ENCODE results near the gene LBR. TPM values are rescaled to one million over a fixed set of nuclear protein-coding genes. Genes with fewer than 3 reads are reported as not detected.
A peak's percentile ranks its signal among the peaks of the same experiment; 100 is the strongest.

Gene LBR
- total and polyA plus RNA-seq, 4 donors = 37.2 to 60.0 (median 44.2) TPM

- Histone ChIP-seq H3K4me3 (ENCODE audit: low read depth, low read length) (no peak overlapping the region), H3K27ac (ENCODE audit: low read depth, low read length) (no peak overlapping the region), H3K36me3 (ENCODE audit: control insufficient read depth, insufficient read depth, low read length) (no peaks in the 10 kb centered on the region), H3K9me3 (ENCODE audit: control insufficient read depth, insufficient read depth, low read length) (no peaks in the 10 kb centered on the region), H3K27me3 (ENCODE audit: control insufficient read depth, insufficient read depth, low read length) (no peaks in the 10 kb centered on the region), H3K4me1 (ENCODE audit: control insufficient read depth, insufficient read depth, low read length) (peaks cover 3% of the 10 kb centered on the region)
- 81% methylated on average over 3 of the region's 5 CpGs for WGBS (ENCODE audit: insufficient coverage)
- peak in 2 of 6 donors; percentile 29 to 40 for DNase-seq (ENCODE audit: low read depth in 4 of 6, low spot score in 6 of 6)
These were observed 26.2 kb upstream of the LBR start for GRCh38 chr1:225453797-225454648.

- Histone ChIP-seq H3K9me3 (ENCODE audit: control insufficient read depth, insufficient read depth, low read length) (no peaks in the 10 kb centered on the region), H3K4me3 (ENCODE audit: low read depth, low read length) (no peak overlapping the region), H3K27me3 (ENCODE audit: control insufficient read depth, insufficient read depth, low read length) (no peaks in the 10 kb centered on the region), H3K4me1 (ENCODE audit: control insufficient read depth, insufficient read depth, low read length) (peaks cover 20% of the 10 kb centered on the region), H3K27ac (ENCODE audit: low read depth, low read length) (no peak overlapping the region), H3K36me3 (ENCODE audit: control insufficient read depth, insufficient read depth, low read length) (no peaks in the 10 kb centered on the region)
- WGBS (ENCODE audit: insufficient coverage) = 84% methylated on average over 25 of the region's 25 CpGs
- no peak for DNase-seq (ENCODE audit: low read depth in 4 of 6, low spot score in 6 of 6)
These were observed 24.1 kb upstream of the LBR start for GRCh38 chr1:225451840-225452515.

DNA sequence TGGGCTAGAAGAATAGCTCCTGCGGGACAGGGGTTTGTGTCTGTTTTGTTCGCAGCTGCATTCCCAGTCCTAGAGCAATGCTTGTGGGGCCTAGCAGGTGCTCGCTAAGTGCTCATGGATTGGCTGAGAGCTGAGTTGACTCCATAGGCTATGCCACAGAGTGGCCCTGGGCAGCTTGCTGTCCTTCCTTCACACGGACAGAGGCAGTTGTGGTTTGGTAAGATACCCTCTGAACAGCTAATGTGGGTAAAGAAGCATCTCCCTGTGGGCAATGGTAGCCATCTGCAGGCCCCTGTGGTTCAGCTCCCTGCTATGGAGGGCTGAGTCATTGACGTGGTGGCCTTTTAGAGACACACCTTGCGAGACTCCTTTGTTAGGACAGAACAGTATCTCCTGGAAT, 23.5 kb upstream of the LBR start:
- no peak overlapping the region for H3K27ac ChIP-seq (ENCODE audit: low read depth, low read length)
- H3K36me3 ChIP-seq (ENCODE audit: control insufficient read depth, insufficient read depth, low read length) = no peaks in the 10 kb centered on the region
- peaks cover 26% of the 10 kb centered on the region for H3K4me1 ChIP-seq (ENCODE audit: control insufficient read depth, insufficient read depth, low read length)
- WGBS (ENCODE audit: insufficient coverage) = 97% methylated on average over 3 of the region's 6 CpGs
- DNase-seq (ENCODE audit: low read depth in 4 of 6, low spot score in 6 of 6) = no peak
- H3K4me3 ChIP-seq (ENCODE audit: low read depth, low read length) = no peak overlapping the region
- no peaks in the 10 kb centered on the region for H3K9me3 ChIP-seq (ENCODE audit: control insufficient read depth, insufficient read depth, low read length)
- H3K27me3 ChIP-seq (ENCODE audit: control insufficient read depth, insufficient read depth, low read length) = no peaks in the 10 kb centered on the region

DNA sequence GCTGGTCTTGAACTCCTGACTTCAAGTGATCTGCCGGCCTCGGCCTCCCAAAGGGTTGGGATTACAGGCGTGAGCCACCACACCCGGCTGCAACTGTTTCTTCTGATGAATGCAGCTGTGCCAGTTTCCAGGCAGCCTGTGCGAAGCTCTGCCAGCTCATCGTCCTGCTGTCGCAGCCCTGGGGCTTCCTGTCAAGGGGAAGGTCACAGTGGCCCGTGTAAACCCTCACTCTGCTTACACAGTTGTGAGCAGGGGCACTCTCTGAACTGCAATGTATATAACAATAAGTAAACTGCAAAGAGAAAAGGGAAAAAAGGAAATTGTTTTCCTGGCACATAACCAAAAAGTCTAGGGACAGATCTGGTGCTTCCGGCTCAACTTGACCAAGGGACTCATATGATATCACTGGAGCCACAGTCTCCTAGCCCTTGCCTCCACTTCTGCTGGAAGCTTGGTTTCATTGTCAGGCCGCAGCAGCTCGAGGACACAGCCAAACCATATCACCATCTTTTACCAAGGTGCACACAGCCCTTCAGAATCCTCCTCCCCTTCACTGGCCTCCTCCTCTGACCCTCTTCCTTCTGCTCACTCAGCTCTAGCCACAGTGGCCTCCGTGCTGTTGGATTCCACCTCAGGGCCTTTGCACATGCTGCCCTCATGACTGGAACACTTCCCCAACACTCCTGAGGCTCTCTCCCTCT, 22.8 kb upstream of the LBR start:
- Histone ChIP-seq H3K4me3 (ENCODE audit: low read depth, low read length) (no peak overlapping the region), H3K36me3 (ENCODE audit: control insufficient read depth, insufficient read depth, low read length) (no peaks in the 10 kb centered on the region), H3K27me3 (ENCODE audit: control insufficient read depth, insufficient read depth, low read length) (no peaks in the 10 kb centered on the region), H3K27ac (ENCODE audit: low read depth, low read length) (no peak overlapping the region), H3K4me1 (ENCODE audit: control insufficient read depth, insufficient read depth, low read length) (peaks cover 30% of the 10 kb centered on the region), H3K9me3 (ENCODE audit: control insufficient read depth, insufficient read depth, low read length) (no peaks in the 10 kb centered on the region)
- 88% methylated on average over 11 of the region's 12 CpGs for WGBS (ENCODE audit: insufficient coverage)
- DNase-seq (ENCODE audit: low read depth in 4 of 6, low spot score in 6 of 6) = no peak

DNA sequence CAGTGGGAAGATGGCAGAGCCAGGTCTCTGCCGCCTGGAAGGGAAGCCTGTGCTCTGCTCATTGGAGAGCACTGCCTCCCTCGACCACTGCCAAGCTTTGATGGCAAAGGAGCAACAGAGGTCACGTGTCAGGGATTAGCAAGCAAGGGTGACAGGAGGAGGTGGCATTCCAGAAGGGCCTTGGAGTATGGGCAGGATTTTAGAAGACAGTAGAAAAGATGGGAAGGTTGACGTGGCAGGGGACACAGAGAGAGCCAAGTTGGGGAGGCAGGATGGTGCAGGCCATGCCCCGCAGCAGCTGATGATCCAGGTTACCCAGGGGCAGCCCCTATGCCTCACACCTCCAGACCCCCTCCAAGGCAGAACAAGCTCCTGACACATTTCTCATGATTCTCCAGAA, 21.9 kb upstream of the LBR start:
- Histone ChIP-seq H3K36me3 (ENCODE audit: control insufficient read depth, insufficient read depth, low read length) (no peaks in the 10 kb centered on the region), H3K27ac (ENCODE audit: low read depth, low read length) (no peak overlapping the region), H3K9me3 (ENCODE audit: control insufficient read depth, insufficient read depth, low read length) (no peaks in the 10 kb centered on the region), H3K4me3 (ENCODE audit: low read depth, low read length) (no peak overlapping the region), H3K27me3 (ENCODE audit: control insufficient read depth, insufficient read depth, low read length) (no peaks in the 10 kb centered on the region), H3K4me1 (ENCODE audit: control insufficient read depth, insufficient read depth, low read length) (peaks cover 30% of the 10 kb centered on the region)
- DNase-seq (ENCODE audit: low read depth in 4 of 6, low spot score in 6 of 6) = no peak
- WGBS (ENCODE audit: insufficient coverage) = 96% methylated on average over 4 of the region's 5 CpGs

DNA sequence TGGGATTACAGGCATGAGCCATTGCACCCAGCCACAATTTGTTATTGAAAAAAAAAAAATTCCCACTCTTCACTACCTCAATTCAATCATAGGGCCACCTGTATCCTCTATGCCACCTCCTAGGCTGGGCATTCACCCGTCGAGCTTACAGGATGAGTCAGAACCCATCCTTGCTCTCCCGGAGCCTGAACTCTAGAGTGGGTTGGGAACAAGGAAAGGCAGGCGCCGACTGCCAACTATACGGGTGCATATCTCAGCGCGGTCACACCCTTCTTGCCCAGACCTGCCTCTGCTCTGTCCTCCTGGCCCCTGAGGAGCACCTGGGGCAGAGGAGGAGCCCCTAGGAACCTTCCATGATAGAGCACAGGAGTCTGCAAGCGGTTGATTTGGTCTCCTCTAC, 21.4 kb upstream of the LBR start:
- Histone ChIP-seq H3K4me1 (ENCODE audit: control insufficient read depth, insufficient read depth, low read length) (peaks cover 30% of the 10 kb centered on the region), H3K4me3 (ENCODE audit: low read depth, low read length) (no peak overlapping the region), H3K27ac (ENCODE audit: low read depth, low read length) (no peak overlapping the region), H3K27me3 (ENCODE audit: control insufficient read depth, insufficient read depth, low read length) (no peaks in the 10 kb centered on the region), H3K9me3 (ENCODE audit: control insufficient read depth, insufficient read depth, low read length) (no peaks in the 10 kb centered on the region), H3K36me3 (ENCODE audit: control insufficient read depth, insufficient read depth, low read length) (no peaks in the 10 kb centered on the region)
- WGBS (ENCODE audit: insufficient coverage) = 98% methylated on average over 5 of the region's 9 CpGs
- no peak for DNase-seq (ENCODE audit: low read depth in 4 of 6, low spot score in 6 of 6)

DNA sequence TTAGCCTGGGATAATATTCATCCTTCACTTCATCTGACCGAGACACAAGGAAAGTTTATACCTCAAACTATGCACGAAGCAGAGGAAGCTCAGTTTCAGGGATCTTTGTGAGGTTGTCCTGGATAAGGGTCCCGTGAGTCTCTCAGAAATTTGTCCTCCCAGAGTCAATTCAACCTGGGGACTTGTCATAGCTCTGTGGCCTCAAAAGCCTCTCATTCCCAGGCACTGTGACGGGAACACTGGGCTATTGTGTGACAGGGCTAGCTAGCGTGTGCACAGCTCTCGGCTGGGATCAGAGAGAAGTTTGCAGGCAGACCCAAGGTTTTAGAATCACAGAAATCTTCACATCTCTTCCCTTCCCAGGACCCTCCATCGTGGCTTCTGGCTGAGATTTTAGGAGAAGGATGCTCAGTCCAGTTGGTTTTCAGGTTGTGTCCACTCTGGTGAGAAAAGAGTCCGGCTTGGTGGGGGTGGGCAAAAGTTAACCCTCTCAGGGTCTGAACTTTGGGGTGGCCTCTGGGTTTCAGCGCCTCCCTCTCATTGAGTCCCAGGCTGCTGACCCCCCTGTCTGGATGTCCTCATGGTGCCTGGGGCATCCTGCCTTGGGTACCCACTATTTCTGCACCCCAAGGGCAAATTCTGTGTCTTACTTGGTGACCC, 20.4 kb upstream of the LBR start:
- no peak for DNase-seq (ENCODE audit: low read depth in 4 of 6, low spot score in 6 of 6)
- no peaks in the 10 kb centered on the region for H3K36me3 ChIP-seq (ENCODE audit: control insufficient read depth, insufficient read depth, low read length)
- no peaks in the 10 kb centered on the region for H3K9me3 ChIP-seq (ENCODE audit: control insufficient read depth, insufficient read depth, low read length)
- H3K4me3 ChIP-seq (ENCODE audit: low read depth, low read length) = no peak overlapping the region
- peak overlapping the region; percentile 16 for H3K27ac ChIP-seq (ENCODE audit: low read depth, low read length)
- no peaks in the 10 kb centered on the region for H3K27me3 ChIP-seq (ENCODE audit: control insufficient read depth, insufficient read depth, low read length)
- 32% methylated on average over 5 of the region's 9 CpGs for WGBS (ENCODE audit: insufficient coverage)
- H3K4me1 ChIP-seq (ENCODE audit: control insufficient read depth, insufficient read depth, low read length) = peaks cover 31% of the 10 kb centered on the region

- H3K4me3 ChIP-seq (ENCODE audit: low read depth, low read length) = no peak overlapping the region
- DNase-seq (ENCODE audit: low read depth in 4 of 6, low spot score in 6 of 6) = peak in 2 of 6 donors; percentile 26 to 61
These were observed 19.8 kb upstream of the LBR start for GRCh38 chr1:225447650-225448089.

GRCh38 chr1:225446981-225447615, 19.3 kb upstream of the LBR start:
- Histone ChIP-seq H3K36me3 (ENCODE audit: control insufficient read depth, insufficient read depth, low read length) (no peaks in the 10 kb centered on the region), H3K27me3 (ENCODE audit: control insufficient read depth, insufficient read depth, low read length) (no peaks in the 10 kb centered on the region), H3K4me3 (ENCODE audit: low read depth, low read length) (no peak overlapping the region), H3K4me1 (ENCODE audit: control insufficient read depth, insufficient read depth, low read length) (peaks cover 36% of the 10 kb centered on the region), H3K27ac (ENCODE audit: low read depth, low read length) (peak overlapping the region; percentile 58), H3K9me3 (ENCODE audit: control insufficient read depth, insufficient read depth, low read length) (no peaks in the 10 kb centered on the region)
- WGBS (ENCODE audit: insufficient coverage) = 54% methylated on average over 7 of the region's 9 CpGs
- DNase-seq (ENCODE audit: low read depth in 4 of 6, low spot score in 6 of 6) = no peak

More at GRCh38 chr1:225447650-225448089, 19.8 kb upstream of the LBR start:
- Histone ChIP-seq H3K27ac (ENCODE audit: low read depth, low read length) (peak overlapping the region; percentile 58), H3K9me3 (ENCODE audit: control insufficient read depth, insufficient read depth, low read length) (no peaks in the 10 kb centered on the region), H3K36me3 (ENCODE audit: control insufficient read depth, insufficient read depth, low read length) (no peaks in the 10 kb centered on the region), H3K4me1 (ENCODE audit: control insufficient read depth, insufficient read depth, low read length) (peaks cover 36% of the 10 kb centered on the region), H3K27me3 (ENCODE audit: control insufficient read depth, insufficient read depth, low read length) (no peaks in the 10 kb centered on the region)
- 30% methylated on average over 5 of the region's 8 CpGs for WGBS (ENCODE audit: insufficient coverage)

Data from spinal cord (tissue), 10 donors.